Left hindlimb (tissue), 1 donor: ENCODE results near the gene C1orf21.

Source experiments
- DNase-seq: peaks from one replicate; pipeline ENCODE4 v3.0.0-alpha.2; 2018

C1orf21 gene

GRCh38 chr1:184455786-184456185 is 69.0 kb downstream of the C1orf21 start:
- no peak for DNase-seq

DNA sequence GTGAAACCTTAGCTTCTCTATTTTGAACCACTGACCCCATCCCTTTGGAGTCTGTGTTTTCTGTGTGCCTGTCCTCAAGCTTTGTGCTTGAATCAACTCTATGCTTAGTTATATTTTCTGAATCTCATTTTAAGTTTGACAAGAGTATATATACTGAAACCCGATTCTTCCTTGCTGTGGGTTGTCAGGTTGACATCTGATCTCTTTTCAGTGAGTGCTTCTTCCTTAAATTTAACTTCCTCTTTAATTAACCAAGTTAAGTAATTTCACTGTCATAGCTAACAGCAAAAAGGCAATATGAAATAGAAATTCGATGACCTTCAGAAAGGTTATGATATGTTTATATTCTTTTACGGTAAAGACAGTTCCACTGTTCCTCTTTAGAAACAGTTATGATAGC is 69.4 kb downstream of the C1orf21 start:
- no peak for DNase-seq

DNA sequence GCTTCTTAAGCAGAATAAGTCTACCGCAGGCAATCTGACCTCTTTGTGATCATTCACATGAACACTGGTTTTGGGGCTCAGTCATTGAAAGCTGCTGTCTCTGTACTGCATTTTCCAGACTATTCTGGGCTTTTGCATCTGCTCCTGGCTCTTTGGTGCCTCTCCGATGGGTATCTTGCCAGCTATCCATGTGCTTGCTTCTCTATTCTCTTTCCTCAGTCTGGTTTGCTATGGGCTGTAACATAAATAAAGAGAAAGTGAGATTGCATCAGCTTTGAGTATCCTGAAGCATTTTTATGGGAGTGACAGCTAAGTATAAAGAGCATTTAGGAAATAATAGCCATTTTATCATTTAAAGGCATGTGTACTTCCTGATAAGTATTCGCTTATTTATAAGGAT is 70.7 kb downstream of the C1orf21 start:
- DNase-seq = no peak

DNA sequence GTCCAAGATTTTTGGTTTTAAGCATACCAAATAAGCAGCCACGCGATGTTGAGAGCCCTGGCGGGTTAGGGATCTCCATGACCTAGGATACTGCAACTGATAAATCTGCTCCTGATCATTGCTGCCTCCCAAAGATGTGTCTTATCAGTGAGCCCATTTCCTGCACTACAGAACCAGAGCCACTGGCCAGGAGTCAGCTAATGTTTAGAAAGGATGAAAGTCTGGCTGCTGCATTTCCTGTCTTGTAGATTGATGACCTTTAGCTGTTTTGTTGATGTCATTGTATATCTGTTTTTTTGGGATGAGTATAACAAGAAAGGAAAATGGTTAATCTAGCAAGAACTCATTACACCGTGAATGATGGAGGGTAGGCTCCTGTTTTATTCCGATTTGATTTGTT is 74.5 kb downstream of the C1orf21 start:
- DNase-seq = no peak

GRCh38 chr1:184462155-184462554 is 75.3 kb downstream of the C1orf21 start:
- no peak for DNase-seq

DNA sequence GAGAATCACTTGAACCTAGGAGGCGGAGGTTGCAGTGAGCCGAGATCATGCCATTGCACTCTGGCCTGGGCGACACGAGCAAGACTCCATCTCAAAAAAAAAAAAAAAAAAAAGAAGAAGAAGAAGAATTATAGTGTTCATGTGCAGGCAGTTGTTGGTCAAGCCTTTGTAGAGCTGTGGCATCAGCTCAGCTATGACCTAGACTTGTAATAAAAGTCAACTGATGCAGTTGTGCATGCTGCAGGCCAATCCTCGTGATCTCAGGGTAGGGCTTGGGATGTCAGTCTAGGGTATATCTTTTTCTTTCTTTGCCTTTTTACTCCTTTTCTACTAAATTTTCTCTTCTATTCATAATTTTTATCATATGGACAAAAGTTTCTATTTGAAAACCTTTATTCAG is 76.2 kb downstream of the C1orf21 start:
- DNase-seq = no peak

DNA sequence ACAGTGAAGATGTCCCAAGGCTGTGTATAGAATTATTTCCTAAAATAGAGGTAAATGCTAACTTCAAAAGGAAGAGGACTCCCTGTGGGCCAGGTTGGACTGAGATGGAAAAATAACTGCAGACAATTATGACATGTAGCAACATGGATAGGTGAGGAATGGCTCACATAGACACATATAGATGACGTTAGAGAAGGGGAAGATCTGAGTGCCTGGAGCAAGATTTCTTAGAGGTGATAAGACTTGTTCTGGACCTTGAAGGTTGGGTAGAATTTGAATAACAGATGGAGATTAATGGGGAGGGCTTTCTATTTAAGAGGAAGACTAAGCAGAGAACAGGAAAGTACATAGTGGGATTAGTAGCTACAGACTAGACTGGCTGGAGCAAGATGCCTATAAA is 76.9 kb downstream of the C1orf21 start:
- DNase-seq = no peak

DNA sequence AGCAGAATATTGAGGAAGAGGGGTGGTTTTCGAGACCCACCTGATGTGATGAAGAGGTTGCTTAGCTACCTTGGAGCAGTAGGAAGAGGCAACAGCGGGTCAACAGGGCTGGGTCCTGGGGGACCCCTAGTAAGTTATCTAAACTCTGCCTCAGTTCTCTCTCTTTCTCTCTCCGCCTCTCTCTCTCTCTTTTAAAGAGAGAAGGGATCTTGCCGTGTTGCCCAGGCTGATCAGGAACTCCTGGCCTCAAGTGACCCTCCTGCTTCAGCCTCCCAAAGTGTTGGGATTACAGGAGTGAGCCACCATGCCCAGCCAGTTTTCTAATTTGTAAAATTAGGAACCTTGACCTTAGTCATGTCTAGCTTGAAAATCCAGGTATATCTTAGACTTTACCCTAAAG is 77.9 kb downstream of the C1orf21 start:
- no peak for DNase-seq

GRCh38 chr1:184465489-184466146 is 78.8 kb downstream of the C1orf21 start:
- no peak for DNase-seq

GRCh38 chr1:184467295-184467694 is 80.5 kb downstream of the C1orf21 start:
- no peak for DNase-seq

DNA sequence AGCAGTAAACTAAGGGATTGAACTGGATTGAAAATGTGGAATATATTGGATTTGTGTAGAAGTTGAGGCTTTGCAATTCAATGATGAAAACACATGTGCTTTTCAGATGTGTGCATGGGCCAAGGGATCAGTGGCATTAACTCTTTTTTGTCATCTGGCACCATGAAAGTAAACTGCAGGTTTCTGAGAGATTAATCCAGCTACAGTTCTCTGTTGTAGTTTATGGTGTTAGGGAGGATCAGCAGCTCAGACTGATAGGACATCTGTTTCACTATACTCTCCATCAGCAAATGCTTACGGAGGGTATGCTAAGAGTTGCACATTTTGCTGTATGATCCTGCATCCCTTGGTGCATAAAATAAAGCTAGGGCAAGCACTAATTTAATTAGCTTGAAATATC is 82.6 kb downstream of the C1orf21 start:
- no peak for DNase-seq

- DNase-seq = no peak
These were observed 84.9 kb downstream of the C1orf21 start for GRCh38 chr1:184471686-184472085.

DNA sequence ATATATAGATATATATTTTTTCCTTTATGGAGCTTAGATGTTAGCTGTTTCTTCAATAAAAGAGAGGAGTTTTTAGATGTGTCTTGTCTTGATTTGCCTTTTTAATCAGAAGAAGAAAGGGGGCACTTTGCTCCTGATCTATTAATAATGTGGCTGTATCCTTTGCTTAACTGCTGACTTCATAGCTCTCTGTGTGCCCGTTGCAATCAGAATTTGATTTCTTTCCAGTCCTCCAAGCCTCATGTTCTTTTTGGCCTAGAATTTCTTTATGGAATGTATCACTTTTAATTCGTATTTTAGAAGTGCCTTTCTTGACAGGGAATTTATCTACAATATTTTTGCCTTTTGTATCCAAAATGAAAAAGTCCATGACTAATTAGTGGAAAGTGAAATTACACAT is 85.3 kb downstream of the C1orf21 start:
- no peak for DNase-seq

- no peak for DNase-seq
These were observed 86.5 kb downstream of the C1orf21 start for GRCh38 chr1:184473176-184473966.

DNA sequence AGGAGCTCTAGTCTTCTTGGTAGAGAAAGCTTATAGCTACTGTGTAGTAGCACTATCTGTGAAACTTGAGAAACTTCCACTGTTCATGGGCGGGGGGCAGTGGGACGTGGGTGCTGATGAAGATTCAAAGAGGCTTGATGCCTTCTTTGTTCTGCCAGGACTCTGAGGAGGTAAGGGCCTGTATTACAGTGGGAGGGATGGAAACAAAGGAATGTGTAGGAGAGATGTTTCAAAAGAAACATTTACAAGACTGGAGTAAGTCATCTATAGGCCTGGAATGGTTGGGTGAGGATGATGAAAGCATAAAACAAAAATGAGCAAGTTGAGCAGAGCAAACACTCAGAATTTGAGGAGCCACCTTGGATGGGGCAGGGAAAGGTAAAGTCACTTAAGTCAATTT is 89.4 kb downstream of the C1orf21 start:
- no peak for DNase-seq

DNA sequence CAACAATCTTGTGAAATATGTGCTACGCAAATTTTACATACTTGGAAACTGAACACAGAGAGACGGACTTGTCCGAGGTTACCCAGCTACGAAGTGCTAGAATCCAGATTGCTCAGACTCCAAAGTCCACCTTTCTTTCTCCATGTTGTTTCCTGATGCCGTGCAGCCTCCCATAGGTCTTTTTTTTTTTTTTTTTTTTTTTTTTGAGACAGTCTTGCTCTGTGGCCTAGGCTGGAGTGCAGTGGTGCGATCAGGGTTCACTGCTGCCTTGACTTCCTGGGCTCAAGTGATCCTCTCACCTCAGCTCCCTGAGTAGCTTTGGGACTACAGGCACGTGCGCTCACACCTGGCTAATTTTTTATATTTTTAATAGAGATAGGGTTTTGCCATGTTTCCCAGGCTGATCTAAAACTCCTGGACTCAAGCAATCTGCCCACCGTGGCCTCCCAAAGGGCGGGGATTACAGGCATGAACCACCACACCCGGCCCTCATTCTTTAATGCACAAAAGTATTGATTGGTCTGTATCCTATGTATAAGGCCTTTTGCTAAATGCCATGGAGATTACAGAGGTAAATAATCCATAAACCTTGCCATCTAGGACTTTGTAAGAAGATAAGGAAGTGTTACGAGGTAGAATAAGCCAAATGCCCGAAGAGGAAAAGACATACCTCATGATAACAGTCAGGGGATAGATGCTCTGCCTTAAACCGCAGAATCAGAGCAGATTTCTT is 92.8 kb downstream of the C1orf21 start:
- DNase-seq = no peak

- DNase-seq = no peak
These were observed 93.9 kb downstream of the C1orf21 start for GRCh38 chr1:184480736-184481135.

- DNase-seq = peak; percentile 67
These were observed 95.3 kb downstream of the C1orf21 start for GRCh38 chr1:184482136-184482535.

DNA sequence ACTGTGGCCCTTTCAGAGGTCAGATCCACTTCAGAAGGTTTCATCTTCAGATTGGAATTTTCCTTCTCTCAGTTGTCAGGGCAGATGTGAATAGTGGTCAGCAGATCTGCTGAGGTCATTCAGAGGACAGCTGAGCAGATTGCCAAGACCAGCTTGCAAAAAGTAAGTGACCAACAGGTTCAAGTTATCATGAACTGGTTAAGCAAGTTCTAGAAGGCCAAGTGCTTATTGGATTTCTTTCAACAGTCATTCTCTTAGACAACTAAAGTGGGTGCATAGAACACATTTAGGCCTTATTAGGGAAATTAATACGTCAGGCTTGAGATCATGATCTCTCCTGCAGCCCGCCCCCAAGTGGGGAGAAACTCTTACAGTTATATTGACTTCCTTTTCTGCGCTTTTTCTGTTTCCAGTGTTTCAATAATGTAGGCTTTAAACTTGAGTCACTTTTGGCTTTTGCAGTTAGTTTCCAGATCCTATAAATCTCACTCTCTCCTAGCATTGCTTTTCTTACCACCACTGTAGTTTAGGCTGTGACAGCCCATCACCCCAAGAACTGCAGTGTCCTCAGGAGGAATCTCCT is 96.4 kb downstream of the C1orf21 start:
- peak; percentile 45 for DNase-seq

GRCh38 chr1:184485751-184486723 is 99.2 kb downstream of the C1orf21 start:
- no peak for DNase-seq

GRCh38 chr1:184486761-184487445 is 100.1 kb downstream of the C1orf21 start:
- no peak for DNase-seq
